IPS-18a (cell line): ENCODE results near the gene SH3RF2.
"Not testable (repeated sequence)": the region's sequence is repeated elsewhere in the genome, so short reads cannot be mapped to it uniquely, and the experiment has no call there.

Source experiments
- H3K27ac ChIP-seq: one replicate; pipeline ENCODE4 v1.5.1; 2013; ENCODE audit warnings: low read length
- H3K27me3 ChIP-seq: one replicate; pipeline ENCODE4 v1.6.1; 2013; ENCODE audit warnings: mild to moderate bottlenecking, low read length; ENCODE audit not compliant: control insufficient read depth, insufficient read depth
- H3K36me3 ChIP-seq: one replicate; pipeline ENCODE4 v1.6.1; 2013; ENCODE audit warnings: low read depth, low read length; ENCODE audit not compliant: control insufficient read depth
- H3K4me1 ChIP-seq: one replicate; pipeline ENCODE4 v1.6.1; 2013; ENCODE audit warnings: low read depth, low read length; ENCODE audit not compliant: control insufficient read depth
- H3K4me3 ChIP-seq: one replicate; pipeline ENCODE4 v1.5.1; 2013; ENCODE audit warnings: low read length
- H3K9ac ChIP-seq: one replicate; pipeline ENCODE4 v1.6.1; 2013; ENCODE audit warnings: mild to moderate bottlenecking, low read length, moderate library complexity
- H3K9me3 ChIP-seq: one replicate; pipeline ENCODE4 v1.6.1; 2013; ENCODE audit warnings: low read depth, low read length; ENCODE audit not compliant: control insufficient read depth

Gene SH3RF2

DNA sequence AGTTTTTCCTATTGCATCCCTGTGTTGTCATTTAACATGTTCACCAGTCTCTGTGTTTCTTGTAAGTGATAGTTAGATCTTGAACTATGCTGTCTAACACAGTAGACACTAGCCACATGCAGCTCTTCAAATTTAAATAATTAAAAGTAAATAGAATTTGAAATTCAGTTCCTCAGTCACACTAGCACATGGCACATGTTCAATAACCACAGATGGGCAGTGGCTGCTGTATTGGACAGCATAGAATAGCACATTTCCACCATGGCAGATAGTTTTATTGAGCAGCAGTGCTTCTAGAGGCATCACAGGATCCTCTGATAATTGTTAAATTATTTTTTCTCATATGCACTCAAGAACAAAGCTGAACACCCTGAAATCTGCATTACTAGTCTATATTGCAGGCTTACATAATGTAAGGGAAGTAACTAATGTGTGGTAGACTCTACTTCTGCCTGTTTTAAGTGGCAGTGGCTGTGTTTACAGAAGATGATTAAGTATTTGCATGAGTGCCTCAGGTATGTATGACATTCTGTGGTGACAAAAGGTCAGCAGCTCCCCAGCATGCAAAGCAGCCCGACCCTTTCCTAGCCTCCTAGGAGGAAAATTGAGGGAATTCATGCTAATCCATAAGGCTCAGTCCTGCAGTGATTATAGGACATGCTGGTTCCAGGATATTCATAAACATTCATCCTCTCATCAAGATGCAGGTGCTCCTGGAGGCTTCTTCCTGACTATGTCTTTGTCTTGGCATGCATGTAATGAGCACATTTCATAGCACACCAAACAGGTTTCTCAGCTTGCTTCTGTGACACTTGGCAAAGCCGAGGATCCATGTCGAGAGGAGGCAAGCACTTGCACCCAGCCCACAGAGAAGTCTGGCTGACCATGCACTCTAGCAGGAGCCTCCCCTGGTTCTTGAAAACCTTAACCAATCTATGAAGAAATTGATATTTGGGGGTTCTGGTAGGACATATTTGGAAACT, 45.5 kb downstream of the SH3RF2 start:
- no peaks in the 10 kb centered on the region for H3K27me3 ChIP-seq
- no peak overlapping the region for H3K27ac ChIP-seq
- H3K9ac ChIP-seq: no peak overlapping the region
- H3K36me3 ChIP-seq: no peaks in the 10 kb centered on the region
- H3K4me1 ChIP-seq: no peaks in the 10 kb centered on the region
- no peak overlapping the region for H3K4me3 ChIP-seq
- H3K9me3 ChIP-seq: no peaks in the 10 kb centered on the region

DNA sequence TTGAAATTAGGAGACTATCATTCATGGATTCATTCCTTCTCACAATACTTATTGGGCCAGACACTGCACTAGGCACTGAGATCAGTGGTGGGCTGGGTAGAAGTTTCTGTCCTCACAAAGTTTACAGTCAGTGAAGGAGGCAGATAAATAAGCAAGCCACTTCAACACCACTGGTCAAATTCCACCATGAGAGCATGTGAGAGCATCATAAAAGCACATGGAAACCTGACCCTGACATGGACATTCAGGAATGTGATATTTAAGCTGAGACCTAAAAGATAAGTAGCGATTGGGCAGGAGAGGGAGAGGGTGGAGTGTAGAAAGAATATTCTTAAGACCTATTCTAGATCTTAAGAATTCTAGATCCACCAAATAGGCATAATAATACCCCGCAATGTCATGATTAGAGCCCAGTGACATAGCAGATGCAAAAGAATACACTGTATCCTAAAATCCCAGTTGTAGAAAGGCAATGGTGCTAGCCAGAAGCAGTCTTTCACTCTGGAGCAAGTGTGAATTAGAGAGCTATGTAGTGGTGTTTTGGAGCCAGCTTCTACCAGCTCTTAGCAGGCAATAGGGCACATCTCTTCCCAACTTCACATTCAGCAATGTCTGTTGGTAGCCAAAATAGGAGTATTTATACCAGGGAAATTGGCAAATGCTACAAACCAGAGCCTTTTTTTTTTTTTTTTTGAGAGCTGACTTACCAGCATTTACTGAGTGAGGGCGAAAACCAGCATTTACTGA, 46.4 kb downstream of the SH3RF2 start:
- H3K27ac ChIP-seq: no peak overlapping the region
- H3K27me3 ChIP-seq: no peaks in the 10 kb centered on the region
- no peaks in the 10 kb centered on the region for H3K36me3 ChIP-seq
- no peaks in the 10 kb centered on the region for H3K4me1 ChIP-seq
- H3K9me3 ChIP-seq: no peaks in the 10 kb centered on the region
- H3K9ac ChIP-seq: no peak overlapping the region
- H3K4me3 ChIP-seq: no peak overlapping the region

DNA sequence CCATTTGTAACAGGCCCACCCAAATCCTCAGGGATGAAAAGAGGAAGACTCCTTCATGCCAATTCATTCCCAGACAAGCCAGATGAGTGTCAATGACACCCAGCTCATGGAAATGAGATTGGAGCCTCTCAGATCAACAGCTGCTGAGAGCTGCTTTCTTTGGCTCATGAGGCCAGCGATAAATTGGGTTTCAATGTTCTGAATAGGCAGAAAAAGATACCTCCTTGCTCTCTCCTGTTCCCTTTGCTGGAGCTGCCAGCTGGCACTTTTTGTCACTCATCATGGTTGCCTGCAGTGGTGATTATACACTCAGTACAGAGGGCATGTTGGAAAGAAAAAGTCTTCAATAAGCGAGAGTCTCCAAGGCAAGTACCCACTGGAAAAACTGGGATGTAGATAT, 47.1 kb downstream of the SH3RF2 start:
- H3K4me3 ChIP-seq: no peak overlapping the region
- H3K27me3 ChIP-seq: no peaks in the 10 kb centered on the region
- H3K27ac ChIP-seq: no peak overlapping the region
- H3K36me3 ChIP-seq: no peaks in the 10 kb centered on the region
- H3K9me3 ChIP-seq: no peaks in the 10 kb centered on the region
- H3K9ac ChIP-seq: no peak overlapping the region
- H3K4me1 ChIP-seq: no peaks in the 10 kb centered on the region

GRCh38 chr5:145984072-145984471, 47.7 kb downstream of the SH3RF2 start:
- no peak overlapping the region for H3K9ac ChIP-seq
- H3K4me1 ChIP-seq: no peaks in the 10 kb centered on the region
- H3K27ac ChIP-seq: no peak overlapping the region
- H3K27me3 ChIP-seq: no peaks in the 10 kb centered on the region
- no peak overlapping the region for H3K4me3 ChIP-seq
- no peaks in the 10 kb centered on the region for H3K9me3 ChIP-seq
- no peaks in the 10 kb centered on the region for H3K36me3 ChIP-seq

GRCh38 chr5:145987856-145988255, 51.5 kb downstream of the SH3RF2 start:
- Histone ChIP-seq H3K27me3 (no peaks in the 10 kb centered on the region), H3K4me1 (no peaks in the 10 kb centered on the region), H3K9me3 (peaks cover under 1% of the 10 kb centered on the region), H3K4me3 (no peak overlapping the region), H3K27ac (no peak overlapping the region), H3K36me3 (no peaks in the 10 kb centered on the region), H3K9ac (no peak overlapping the region)

DNA sequence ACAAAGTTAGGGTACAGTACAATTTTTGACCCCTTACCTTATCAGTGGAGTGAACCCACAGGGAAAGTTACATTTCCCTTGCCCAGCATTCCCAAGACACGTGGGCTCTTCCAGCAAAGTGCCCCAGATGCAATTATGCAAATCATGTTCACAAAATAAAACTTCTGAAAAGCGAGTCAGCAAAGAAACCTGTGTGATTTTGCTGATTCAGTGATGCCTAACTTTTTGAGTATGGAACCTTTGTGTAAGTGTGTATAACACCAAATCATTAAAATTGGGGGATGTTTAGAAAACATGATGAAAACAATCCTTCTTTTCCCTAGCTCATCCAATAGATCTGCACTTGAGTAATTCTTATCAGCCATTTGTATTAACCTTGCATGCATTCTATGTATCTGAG, 52.6 kb downstream of the SH3RF2 start:
- no peaks in the 10 kb centered on the region for H3K36me3 ChIP-seq
- no peak overlapping the region for H3K4me3 ChIP-seq
- H3K27ac ChIP-seq: no peak overlapping the region
- H3K27me3 ChIP-seq: no peaks in the 10 kb centered on the region
- H3K4me1 ChIP-seq: no peaks in the 10 kb centered on the region
- no peak overlapping the region for H3K9ac ChIP-seq
- H3K9me3 ChIP-seq: peaks cover 7% of the 10 kb centered on the region

- Histone ChIP-seq H3K9ac (no peak overlapping the region), H3K36me3 (no peaks in the 10 kb centered on the region), H3K4me3 (no peak overlapping the region), H3K9me3 (peaks cover 8% of the 10 kb centered on the region), H3K4me1 (no peaks in the 10 kb centered on the region), H3K27ac (no peak overlapping the region), H3K27me3 (no peaks in the 10 kb centered on the region)
Measured at GRCh38 chr5:145989428-145989827, 53.0 kb downstream of the SH3RF2 start.

DNA sequence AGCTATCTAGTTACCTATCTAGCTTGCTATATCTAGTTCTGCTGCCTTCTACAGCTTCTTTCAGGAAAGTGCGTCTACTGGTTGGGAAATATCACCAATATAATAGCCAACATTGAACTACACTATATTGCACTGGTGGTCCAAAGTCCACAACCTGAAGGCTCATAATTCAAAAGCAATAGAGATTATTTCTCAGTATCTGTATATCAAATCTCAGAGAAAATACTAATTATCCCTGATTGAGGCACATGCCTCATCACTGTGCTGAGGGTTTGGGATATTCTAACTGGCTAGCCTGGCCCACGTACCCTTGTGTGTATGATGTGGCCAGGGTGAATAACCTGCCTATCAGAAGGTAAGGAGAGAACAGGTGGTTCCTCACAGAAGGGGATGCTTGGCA, 53.8 kb downstream of the SH3RF2 start:
- Histone ChIP-seq H3K36me3 (no peaks in the 10 kb centered on the region), H3K27ac (no peak overlapping the region), H3K4me1 (no peaks in the 10 kb centered on the region), H3K27me3 (no peaks in the 10 kb centered on the region), H3K9me3 (peaks cover 9% of the 10 kb centered on the region), H3K4me3 (no peak overlapping the region), H3K9ac (no peak overlapping the region)

DNA sequence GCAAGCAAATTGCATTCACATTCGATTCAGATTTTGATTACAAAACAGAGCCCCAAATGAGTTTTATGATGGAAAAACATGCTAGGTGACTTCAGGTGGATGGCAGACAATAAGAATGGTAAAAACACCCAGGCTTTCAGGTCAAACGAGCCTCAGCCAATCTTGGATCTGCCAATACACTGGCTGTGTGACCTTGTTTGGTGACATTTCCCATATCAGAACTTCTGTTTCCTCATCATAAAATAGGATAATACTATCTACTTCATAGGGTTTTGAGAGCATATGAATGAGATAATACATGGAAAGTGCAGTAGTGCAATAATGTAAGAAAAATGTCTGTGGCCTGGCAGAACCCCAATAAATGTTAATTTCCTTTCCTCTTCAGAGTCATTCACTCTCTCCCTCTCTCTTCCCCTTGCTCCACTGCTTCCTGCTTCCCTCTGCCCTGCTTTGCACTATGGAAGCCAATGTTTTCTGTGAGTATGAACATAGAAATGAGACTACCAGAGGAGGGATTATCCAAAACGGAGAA, 54.7 kb downstream of the SH3RF2 start:
- H3K27ac ChIP-seq: no peak overlapping the region
- H3K4me1 ChIP-seq: no peaks in the 10 kb centered on the region
- no peak overlapping the region for H3K4me3 ChIP-seq
- H3K36me3 ChIP-seq: no peaks in the 10 kb centered on the region
- peaks cover 9% of the 10 kb centered on the region for H3K9me3 ChIP-seq
- H3K27me3 ChIP-seq: no peaks in the 10 kb centered on the region
- H3K9ac ChIP-seq: no peak overlapping the region

GRCh38 chr5:145993538-145993937, 57.2 kb downstream of the SH3RF2 start:
- not testable (repeated sequence) for H3K4me1 ChIP-seq, H3K36me3 ChIP-seq, H3K9ac ChIP-seq, H3K27ac ChIP-seq, H3K4me3 ChIP-seq, H3K27me3 ChIP-seq, H3K9me3 ChIP-seq

- Histone ChIP-seq H3K4me3 (no peak overlapping the region), H3K9ac (no peak overlapping the region), H3K4me1 (no peaks in the 10 kb centered on the region), H3K9me3 (peaks cover 9% of the 10 kb centered on the region), H3K36me3 (no peaks in the 10 kb centered on the region), H3K27ac (no peak overlapping the region), H3K27me3 (no peaks in the 10 kb centered on the region)
Measured at GRCh38 chr5:145996135-145996534, 59.8 kb downstream of the SH3RF2 start.
